ENCODE measurements around the gene LIFR. TPM values are rescaled to one million over a fixed set of nuclear protein-coding genes. Genes with fewer than 3 reads are reported as not detected.
A peak's percentile ranks its signal among the peaks of the same experiment; 100 is the strongest.

LIFR gene
- total RNA-seq, 1 donor from 2014 or later, result 58.0 TPM

DNA sequence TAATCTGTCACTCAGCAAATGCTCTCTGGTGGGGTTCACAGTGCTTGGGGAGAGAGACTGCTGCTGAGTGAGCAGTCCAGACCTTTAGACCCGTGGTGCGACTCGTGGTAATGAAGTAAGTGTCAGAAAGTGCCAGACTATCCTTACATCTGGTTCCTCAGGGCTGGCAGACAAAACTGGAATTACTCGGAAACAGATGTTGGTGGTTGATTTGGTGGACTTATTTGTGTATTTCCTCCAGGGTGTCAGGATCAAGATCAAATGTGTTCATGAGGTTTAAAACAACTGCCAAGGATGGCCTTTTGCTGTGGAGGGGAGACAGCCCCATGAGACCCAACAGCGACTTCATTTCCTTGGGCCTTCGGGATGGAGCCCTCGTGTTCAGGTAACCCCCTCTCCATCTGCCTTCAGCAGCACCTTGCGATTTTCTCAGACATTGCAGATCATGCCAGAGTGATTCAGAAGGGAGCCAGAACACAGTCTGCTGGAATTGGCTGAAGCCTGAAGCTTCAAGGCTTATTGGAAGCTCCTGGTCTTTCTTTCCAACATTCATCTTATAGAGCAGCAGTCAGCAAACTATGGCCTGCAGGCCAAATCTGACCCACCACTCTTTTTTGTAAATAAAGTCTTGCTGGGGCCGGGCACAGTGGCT is 105.2 kb downstream of the LIFR start:
- H3K27me3 Mint-ChIP-seq (ENCODE audit: low read depth), result peaks cover 6% of the 10 kb centered on the region
- no peak for DNase-seq (ENCODE audit: low spot score in 2 of 2, unreplicated experiment in 2 of 2)
- no peaks in the 10 kb centered on the region for H3K9me3 Mint-ChIP-seq
- peaks cover 8% of the 10 kb centered on the region for H3K4me1 Mint-ChIP-seq
- H3K27ac Mint-ChIP-seq, result no peak overlapping the region
- no peaks in the 10 kb centered on the region for H3K36me3 Mint-ChIP-seq
- no peak overlapping the region for H3K4me3 Mint-ChIP-seq
- TF ChIP-seq, protein P1, sequence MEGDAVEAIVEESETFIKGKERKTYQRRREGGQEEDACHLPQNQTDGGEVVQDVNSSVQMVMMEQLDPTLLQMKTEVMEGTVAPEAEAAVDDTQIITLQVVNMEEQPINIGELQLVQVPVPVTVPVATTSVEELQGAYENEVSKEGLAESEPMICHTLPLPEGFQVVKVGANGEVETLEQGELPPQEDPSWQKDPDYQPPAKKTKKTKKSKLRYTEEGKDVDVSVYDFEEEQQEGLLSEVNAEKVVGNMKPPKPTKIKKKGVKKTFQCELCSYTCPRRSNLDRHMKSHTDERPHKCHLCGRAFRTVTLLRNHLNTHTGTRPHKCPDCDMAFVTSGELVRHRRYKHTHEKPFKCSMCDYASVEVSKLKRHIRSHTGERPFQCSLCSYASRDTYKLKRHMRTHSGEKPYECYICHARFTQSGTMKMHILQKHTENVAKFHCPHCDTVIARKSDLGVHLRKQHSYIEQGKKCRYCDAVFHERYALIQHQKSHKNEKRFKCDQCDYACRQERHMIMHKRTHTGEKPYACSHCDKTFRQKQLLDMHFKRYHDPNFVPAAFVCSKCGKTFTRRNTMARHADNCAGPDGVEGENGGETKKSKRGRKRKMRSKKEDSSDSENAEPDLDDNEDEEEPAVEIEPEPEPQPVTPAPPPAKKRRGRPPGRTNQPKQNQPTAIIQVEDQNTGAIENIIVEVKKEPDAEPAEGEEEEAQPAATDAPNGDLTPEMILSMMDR (IDR thresholded peaks at IDR 0.05; ENCODE audit: unreplicated experiment), result no peak

DNA sequence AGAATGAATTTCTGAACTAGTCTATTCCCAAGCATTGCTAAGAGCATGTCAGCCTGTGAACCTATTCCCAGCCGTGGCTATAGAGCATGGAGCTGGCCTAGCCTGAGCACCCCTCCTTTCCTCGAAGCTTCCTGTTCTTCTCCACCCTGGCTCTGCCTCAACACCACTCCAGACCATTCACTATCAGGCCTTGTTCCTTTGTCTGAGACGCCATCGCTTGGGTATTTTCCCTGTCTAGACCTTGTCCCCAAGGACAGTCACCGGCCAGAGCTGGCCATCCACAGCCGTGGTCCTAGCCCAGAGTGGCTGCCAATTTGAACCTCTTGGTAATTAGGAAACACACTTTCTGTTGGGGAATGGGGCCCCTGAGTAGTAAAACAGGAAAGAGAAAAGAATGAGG is 105.8 kb downstream of the LIFR start:
- Mint-ChIP-seq H3K27me3 (ENCODE audit: low read depth) (peaks cover 5% of the 10 kb centered on the region), H3K27ac (no peak overlapping the region), H3K36me3 (no peaks in the 10 kb centered on the region), H3K9me3 (no peaks in the 10 kb centered on the region), H3K4me1 (peaks cover 9% of the 10 kb centered on the region), H3K4me3 (no peak overlapping the region)
- no peak for DNase-seq (ENCODE audit: low spot score in 2 of 2, unreplicated experiment in 2 of 2)
- TF ChIP-seq, protein P1 (IDR thresholded peaks at IDR 0.05; ENCODE audit: unreplicated experiment), result no peak

DNA sequence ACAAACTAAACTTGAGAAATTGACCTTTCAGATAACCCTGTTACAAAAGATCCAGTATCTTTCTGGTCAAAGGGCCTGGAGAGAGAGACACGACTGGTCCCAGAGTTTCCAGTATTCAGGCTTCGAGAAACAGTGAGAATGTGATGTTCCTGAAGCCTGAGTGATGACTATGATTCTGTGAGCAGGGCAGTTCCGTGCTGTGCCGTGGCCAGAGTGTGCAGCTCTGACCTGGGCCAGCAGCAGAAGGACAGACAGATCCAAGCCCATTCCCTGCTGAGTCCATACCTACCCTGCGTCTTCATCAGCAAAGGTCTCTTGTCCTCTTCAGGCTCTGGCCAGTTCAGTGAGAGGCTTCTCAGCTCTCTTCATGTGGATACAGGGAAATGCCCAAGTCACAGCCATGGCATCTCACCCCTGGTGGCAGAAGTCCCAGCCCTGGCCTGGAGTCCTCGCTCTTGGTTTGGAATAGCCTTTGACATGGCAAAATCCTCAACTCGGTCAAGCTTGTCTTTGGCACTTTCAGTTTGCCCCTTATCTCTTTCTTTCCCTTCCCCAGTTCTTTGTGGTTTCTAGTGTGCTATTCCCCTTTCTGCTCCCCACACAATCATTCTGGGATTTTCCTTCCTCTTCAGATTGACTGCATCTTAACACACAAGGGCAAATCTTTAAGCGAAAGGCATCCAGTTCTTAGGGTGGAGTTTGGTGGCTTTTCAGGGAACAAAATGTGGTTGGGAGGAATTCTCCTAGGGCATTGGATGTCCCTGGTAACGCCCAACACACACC is 107.7 kb downstream of the LIFR start:
- TF ChIP-seq, protein P1 (IDR thresholded peaks at IDR 0.05; ENCODE audit: unreplicated experiment), result no peak
- H3K4me3 Mint-ChIP-seq, result no peak overlapping the region
- peaks cover 14% of the 10 kb centered on the region for H3K4me1 Mint-ChIP-seq
- H3K27me3 Mint-ChIP-seq (ENCODE audit: low read depth), result peaks cover 4% of the 10 kb centered on the region
- DNase-seq (ENCODE audit: low spot score in 2 of 2, unreplicated experiment in 2 of 2), result no peak
- no peaks in the 10 kb centered on the region for H3K36me3 Mint-ChIP-seq
- H3K27ac Mint-ChIP-seq, result no peak overlapping the region
- H3K9me3 Mint-ChIP-seq, result no peaks in the 10 kb centered on the region

DNA sequence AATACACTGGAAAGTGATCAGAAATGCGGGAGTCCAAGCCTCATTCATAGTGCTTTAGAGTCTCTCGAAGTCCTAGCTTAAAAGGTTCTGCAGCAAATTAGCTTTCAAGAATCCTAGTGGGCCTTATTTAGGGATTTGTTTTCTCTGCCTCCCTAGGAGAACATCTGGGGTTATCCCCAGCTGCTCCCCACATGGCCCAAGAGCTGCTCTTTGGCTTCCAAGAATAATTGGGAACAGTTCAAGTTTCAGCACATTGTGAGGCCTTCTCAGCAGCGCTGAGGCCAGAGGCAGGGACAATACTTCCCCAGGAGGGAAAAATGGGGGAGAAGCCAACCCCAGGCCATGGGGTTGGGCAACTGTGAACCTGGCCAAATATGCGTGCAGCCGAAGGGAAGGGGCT is 108.7 kb downstream of the LIFR start:
- TF ChIP-seq, protein P1 (IDR thresholded peaks at IDR 0.05; ENCODE audit: unreplicated experiment), result no peak
- Mint-ChIP-seq H3K36me3 (no peaks in the 10 kb centered on the region), H3K27me3 (ENCODE audit: low read depth) (peaks cover 4% of the 10 kb centered on the region), H3K27ac (no peak overlapping the region), H3K4me3 (no peak overlapping the region), H3K4me1 (peaks cover 14% of the 10 kb centered on the region), H3K9me3 (no peaks in the 10 kb centered on the region)
- DNase-seq (ENCODE audit: low spot score in 2 of 2, unreplicated experiment in 2 of 2), result no peak

DNA sequence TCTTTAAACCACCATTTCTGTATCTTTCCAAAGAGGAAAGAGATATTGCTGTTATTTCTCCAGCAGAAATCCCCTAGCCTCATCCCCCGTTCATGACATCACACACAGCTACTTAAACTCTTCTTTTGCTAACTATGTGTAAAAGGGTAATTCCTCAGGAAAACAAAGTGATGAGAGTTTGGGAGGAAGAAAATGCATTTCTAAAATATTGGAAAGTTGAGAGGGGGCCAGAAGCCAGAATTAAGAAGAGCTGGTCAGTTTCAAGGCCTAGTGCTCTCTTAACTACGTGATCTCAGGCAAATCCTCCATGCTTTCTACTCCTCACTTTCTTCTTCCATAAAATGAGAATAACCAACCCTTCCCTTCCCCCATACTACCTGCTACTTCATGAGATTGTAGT is 109.4 kb downstream of the LIFR start:
- H3K4me1 Mint-ChIP-seq, result peaks cover 14% of the 10 kb centered on the region
- no peak overlapping the region for H3K4me3 Mint-ChIP-seq
- peak overlapping the region; percentile 70 for H3K27ac Mint-ChIP-seq
- TF ChIP-seq, protein P1 (IDR thresholded peaks at IDR 0.05; ENCODE audit: unreplicated experiment), result no peak
- no peaks in the 10 kb centered on the region for H3K36me3 Mint-ChIP-seq
- peaks cover 4% of the 10 kb centered on the region for H3K27me3 Mint-ChIP-seq (ENCODE audit: low read depth)
- no peaks in the 10 kb centered on the region for H3K9me3 Mint-ChIP-seq
- DNase-seq (ENCODE audit: low spot score in 2 of 2, unreplicated experiment in 2 of 2), result no peak
